ENCODE results near the gene ADAMTSL2. TPM values are rescaled to one million over a fixed set of nuclear protein-coding genes. Genes with fewer than 3 reads are reported as not detected.

ADAMTSL2 gene
- total RNA-seq, 1 donor from 2014 or later, result 0.54 TPM

GRCh38 chr9:133618726-133619125 is 84.2 kb downstream of the ADAMTSL2 start:
- H3K4me3 ChIP-seq (ENCODE audit: low read depth, low read length), result no peak overlapping the region
- DNase-seq (ENCODE audit: low read depth), result no peak
- no peak for TF ChIP-seq CTCF (IDR thresholded peaks at IDR 0.05; ENCODE audit: insufficient read depth, low read length, poor library complexity, severe bottlenecking)
- H3K27me3 ChIP-seq (ENCODE audit: control insufficient read depth, insufficient read depth, low read length), result peaks cover 31% of the 10 kb centered on the region
- no peaks in the 10 kb centered on the region for H3K36me3 ChIP-seq (ENCODE audit: control insufficient read depth, insufficient read depth, low read length)

GRCh38 chr9:133619791-133620190 is 85.3 kb downstream of the ADAMTSL2 start:
- no peak for DNase-seq (ENCODE audit: low read depth)
- no peak for TF ChIP-seq CTCF (IDR thresholded peaks at IDR 0.05; ENCODE audit: insufficient read depth, low read length, poor library complexity, severe bottlenecking)
- Histone ChIP-seq H3K4me3 (ENCODE audit: low read depth, low read length) (no peak overlapping the region), H3K36me3 (ENCODE audit: control insufficient read depth, insufficient read depth, low read length) (no peaks in the 10 kb centered on the region), H3K27me3 (ENCODE audit: control insufficient read depth, insufficient read depth, low read length) (peaks cover 22% of the 10 kb centered on the region)

- Histone ChIP-seq H3K27me3 (ENCODE audit: control insufficient read depth, insufficient read depth, low read length) (peaks cover 7% of the 10 kb centered on the region), H3K36me3 (ENCODE audit: control insufficient read depth, insufficient read depth, low read length) (no peaks in the 10 kb centered on the region), H3K4me3 (ENCODE audit: low read depth, low read length) (no peak overlapping the region)
- no peak for DNase-seq (ENCODE audit: low read depth)
- TF ChIP-seq CTCF (IDR thresholded peaks at IDR 0.05; ENCODE audit: insufficient read depth, low read length, poor library complexity, severe bottlenecking), result no peak
These were observed 87.3 kb downstream of the ADAMTSL2 start for GRCh38 chr9:133621725-133622267.

- Histone ChIP-seq H3K27me3 (ENCODE audit: control insufficient read depth, insufficient read depth, low read length) (peaks cover 7% of the 10 kb centered on the region), H3K36me3 (ENCODE audit: control insufficient read depth, insufficient read depth, low read length) (no peaks in the 10 kb centered on the region), H3K4me3 (ENCODE audit: low read depth, low read length) (no peak overlapping the region)
- no peak for DNase-seq (ENCODE audit: low read depth)
- TF ChIP-seq CTCF (IDR thresholded peaks at IDR 0.05; ENCODE audit: insufficient read depth, low read length, poor library complexity, severe bottlenecking), result no peak
These were observed 88.1 kb downstream of the ADAMTSL2 start for GRCh38 chr9:133622555-133622954.

Other genes with a start within 250 kb of the ADAMTSL2 start
- 17.4 and 30.8 TPM in 2 replicates for gene SURF6, start 198.5 kb upstream of the ADAMTSL2 start, total RNA-seq
- gene MED22, start 186.6 kb upstream of the ADAMTSL2 start, total RNA-seq, result 42.0 and 51.8 TPM in 2 replicates
- gene RPL7A, start 186.5 kb upstream of the ADAMTSL2 start, total RNA-seq, result 2,183 and 2,339 TPM in 2 replicates
- 39.2 and 56.4 TPM in 2 replicates for gene SURF1, start 178.2 kb upstream of the ADAMTSL2 start, total RNA-seq
- 38.7 and 51.5 TPM in 2 replicates for gene SURF2, start 178.2 kb upstream of the ADAMTSL2 start, total RNA-seq
- 188 and 198 TPM in 2 replicates for gene SURF4, start 158.6 kb upstream of the ADAMTSL2 start, total RNA-seq
- 0.27 TPM in 1 of 2 replicates, not detected in the other for gene STKLD1, start 158.3 kb upstream of the ADAMTSL2 start, total RNA-seq
- 21.9 and 23.1 TPM in 2 replicates for gene REXO4, start 116.7 kb upstream of the ADAMTSL2 start, total RNA-seq
- gene ADAMTS13, start 112.3 kb upstream of the ADAMTSL2 start, total RNA-seq, result 2.0 and 2.4 TPM in 2 replicates
- 24.4 and 24.6 TPM in 2 replicates for gene CACFD1, start 74.7 kb upstream of the ADAMTSL2 start, total RNA-seq
- gene SLC2A6, start 55.6 kb upstream of the ADAMTSL2 start, total RNA-seq, result 51.8 and 60.9 TPM in 2 replicates
- gene MYMK, start 9.7 kb upstream of the ADAMTSL2 start, total RNA-seq, result not detected in 2 replicates
- gene FAM163B, start 74.7 kb downstream of the ADAMTSL2 start, total RNA-seq, result not detected in 2 replicates
- gene DBH, start 101.7 kb downstream of the ADAMTSL2 start, total RNA-seq, result not detected in 2 replicates
- gene SARDH, start 203.6 kb downstream of the ADAMTSL2 start, total RNA-seq, result 0.75 and 1.8 TPM in 2 replicates

Data from kidney epithelial cell (primary cell).